Measurements from ENCODE around the gene CUX1.
"Not testable (repeated sequence)": the region's sequence is repeated elsewhere in the genome, so short reads cannot be mapped to it uniquely, and the experiment has no call there.

Gene CUX1

DNA sequence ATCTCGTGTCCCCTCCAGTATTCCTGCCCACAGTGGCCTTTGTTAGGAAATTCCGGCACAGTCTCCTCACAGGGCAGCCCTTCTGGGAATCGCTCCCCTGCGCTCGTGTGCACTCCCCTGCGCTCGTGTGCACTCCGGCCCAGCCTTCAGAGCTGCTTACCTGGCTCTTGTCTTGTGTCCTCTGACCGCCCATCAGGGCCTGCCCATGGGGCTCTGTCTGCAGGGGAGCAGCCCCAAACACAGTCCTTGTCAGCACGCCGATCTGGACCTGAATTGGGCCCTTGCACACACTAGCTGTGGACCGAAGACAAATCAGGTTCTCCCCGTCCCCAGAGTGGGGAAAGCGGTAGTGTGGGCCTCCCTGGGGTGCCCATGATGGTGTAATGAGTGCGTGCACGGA, 179.4 kb downstream of the CUX1 start:
- DNase-seq (ENCODE audit: extremely low read depth in 1 of 2, low read depth in 1 of 2), result no peak

DNA sequence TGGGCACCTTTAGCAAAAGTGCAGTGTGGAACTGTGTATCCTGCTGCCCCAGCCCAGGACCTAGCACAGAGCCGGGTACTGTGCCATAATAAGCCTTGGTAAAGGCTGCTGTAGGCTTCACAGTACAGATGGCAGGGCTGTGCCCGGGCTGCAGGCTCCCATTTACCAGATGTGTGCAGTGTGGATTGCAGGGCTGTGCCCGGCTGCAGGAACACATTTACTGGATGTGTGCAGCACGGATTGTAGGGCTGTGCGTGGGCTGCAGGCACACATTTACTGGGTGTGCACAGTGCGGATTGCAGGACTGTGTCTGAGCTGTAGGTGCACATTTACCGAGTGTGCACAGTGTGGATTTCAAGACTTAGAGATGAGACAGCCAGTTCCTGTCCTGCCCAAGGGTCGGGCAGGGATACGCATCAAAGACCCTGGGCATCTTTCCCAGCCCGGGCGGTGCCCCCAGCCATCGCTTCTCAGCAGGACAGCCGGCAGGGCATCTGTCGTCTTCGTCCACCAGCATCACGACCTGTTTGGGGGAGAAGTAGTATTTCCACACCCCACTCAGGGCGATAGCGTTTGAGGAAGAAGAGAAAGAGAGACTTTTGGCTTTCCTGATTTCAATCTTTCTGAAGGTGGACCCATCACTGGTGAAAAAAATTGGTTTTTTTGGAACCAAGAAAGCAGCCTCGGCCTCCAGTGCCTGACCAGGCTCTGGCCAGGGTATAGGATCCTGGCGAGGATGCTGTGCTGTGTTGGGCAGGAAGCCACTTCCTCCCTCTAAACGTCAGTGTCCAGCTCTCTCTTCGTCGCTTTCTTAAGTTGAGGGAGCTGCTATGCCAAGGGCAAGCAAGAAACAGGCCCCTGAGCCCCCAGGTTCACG, 180.8 kb downstream of the CUX1 start:
- DNase-seq (ENCODE audit: extremely low read depth in 1 of 2, low read depth in 1 of 2), result no peak

DNA sequence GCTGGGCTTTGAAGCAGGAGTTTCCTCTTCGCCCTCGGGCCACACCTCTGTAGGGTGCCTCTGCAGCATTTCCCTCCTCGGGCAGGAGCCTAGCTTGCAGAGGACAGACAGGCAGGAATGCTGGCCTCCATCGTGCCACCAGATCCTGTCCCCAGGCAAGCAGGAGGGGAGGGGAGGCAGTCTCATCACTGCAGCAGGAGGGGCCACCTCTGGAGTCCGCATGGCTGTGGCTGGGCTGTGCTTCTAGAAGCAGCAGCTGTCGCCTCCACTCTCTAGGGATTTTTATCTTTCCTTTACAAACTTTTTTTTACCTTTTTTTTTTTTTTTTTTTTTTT, 181.4 kb downstream of the CUX1 start:
- DNase-seq (ENCODE audit: extremely low read depth in 1 of 2, low read depth in 1 of 2), result no peak

DNA sequence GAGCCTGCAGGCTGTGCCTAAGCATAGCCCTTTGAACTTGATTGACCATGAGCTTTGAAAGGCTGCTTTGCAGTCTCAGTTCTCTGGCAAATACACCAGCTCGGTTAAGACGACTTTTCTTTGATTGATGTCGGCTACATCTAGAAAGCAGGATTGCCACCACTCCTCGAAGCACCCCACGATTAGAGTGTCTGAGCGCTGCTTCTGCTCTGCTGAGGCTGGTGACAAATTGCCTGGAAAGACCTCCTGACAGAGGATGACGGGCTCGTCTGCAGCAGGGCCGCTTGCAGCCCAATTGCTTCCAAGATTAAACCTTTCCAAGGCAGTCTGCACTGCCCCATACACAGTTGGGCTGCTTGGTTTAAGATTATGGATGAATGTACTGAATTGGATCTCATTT, 182.0 kb downstream of the CUX1 start:
- DNase-seq (ENCODE audit: extremely low read depth in 1 of 2, low read depth in 1 of 2), result no peak

DNA sequence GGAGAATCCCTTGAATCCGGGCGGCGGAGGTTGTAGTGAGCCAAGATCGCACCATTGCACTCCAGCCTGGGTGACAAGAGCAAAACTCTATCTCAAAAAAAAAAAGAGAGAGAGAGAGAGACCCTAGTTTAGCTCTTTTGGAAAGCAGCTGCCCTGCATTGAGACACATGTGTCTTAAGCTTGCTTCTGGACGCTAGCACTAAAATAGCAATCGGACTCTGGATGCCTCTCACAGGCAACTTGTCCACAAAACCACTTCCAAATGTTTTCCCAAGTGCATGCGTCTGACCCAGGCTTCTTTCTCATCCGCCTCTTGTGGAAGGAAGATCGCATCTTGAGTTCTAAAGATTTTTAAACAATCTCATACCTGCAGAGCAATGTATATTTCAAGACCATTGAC, 182.7 kb downstream of the CUX1 start:
- DNase-seq (ENCODE audit: extremely low read depth in 1 of 2, low read depth in 1 of 2), result no peak

DNA sequence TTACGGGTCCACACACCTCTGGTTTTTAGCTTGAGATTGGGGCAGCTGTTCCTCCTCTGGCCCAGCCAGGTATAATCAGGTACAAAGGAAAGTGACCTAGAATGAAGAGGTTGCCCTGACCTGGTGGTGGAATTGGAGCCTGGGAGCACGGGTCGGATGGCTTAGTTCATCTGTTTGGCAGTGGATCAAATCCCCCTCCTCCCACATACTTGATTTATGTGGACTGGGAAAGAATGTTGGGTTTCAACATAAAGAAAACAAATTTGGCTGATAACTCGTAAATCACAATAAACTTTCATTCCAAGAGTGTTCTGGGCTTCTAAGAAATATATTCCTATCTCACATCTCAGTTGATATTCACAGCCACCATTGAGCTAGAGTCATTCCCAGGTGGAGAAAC, 186.8 kb downstream of the CUX1 start:
- DNase-seq (ENCODE audit: extremely low read depth in 1 of 2, low read depth in 1 of 2), result no peak

DNA sequence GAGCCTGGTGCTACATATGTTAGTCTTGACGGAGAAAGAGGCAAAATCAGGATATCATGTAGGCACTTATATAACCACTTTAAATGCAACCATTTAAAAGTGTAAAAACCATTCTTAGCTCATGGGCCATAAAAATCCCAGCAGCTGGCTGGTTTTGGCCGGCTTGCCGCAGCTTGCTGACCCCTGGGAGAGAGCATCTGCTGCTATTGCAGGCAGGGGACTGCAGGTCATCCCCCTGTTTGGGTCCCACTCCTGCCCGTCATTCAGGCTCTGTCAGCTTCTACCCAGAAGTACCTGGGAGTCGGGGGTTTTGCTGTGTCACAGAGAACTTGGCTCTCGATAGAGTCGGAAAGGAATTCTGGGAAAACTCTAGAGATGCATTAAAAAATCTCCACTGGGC, 187.4 kb downstream of the CUX1 start:
- no peak for DNase-seq (ENCODE audit: extremely low read depth in 1 of 2, low read depth in 1 of 2)

DNA sequence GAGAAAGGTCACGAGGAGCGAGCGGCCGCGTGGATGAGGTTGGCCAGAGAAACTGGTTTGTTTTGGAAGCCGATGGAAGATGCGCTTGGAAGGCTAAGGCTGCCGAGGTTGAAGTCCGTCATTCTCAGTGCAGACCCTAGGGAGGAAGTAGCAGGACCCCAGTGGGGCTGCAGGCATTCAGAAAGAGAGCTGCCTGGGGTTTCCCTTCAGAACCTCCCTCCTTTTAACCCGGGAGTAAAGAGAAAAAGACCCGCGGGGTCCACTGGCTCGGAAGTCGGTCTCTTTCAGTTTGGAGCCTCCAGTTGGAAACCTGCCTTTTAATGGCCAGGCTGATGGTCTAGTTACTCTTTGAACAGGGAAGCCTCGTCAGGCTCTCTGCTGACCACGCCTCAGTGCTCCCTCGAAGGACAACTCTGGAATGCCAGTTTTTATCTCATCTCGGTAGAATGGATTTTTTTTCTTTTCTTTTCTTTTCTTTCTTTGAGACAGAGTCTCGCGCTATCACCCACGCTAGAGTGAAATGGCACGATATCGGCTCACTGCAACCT, 188.6 kb downstream of the CUX1 start:
- no peak for DNase-seq (ENCODE audit: extremely low read depth in 1 of 2, low read depth in 1 of 2)

DNA sequence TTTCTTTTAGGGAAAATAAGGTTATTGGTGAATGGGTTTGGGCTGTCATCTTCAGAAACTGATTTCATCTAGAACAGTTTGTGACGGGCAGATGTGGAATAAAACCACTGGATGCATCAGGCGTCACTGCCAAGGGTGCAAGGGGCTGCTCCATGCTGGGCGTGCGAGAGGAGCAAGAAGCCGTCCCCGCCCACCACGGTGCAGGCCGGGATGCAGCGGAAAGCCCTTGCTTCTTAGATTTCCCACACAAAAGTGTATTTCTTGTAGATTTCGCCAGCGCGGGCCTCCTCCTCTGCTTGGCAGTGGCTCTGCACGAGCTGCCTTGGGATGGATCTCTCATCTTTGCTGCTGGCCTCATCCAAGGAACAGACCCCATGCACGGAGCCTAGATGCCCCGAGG, 189.3 kb downstream of the CUX1 start:
- no peak for DNase-seq (ENCODE audit: extremely low read depth in 1 of 2, low read depth in 1 of 2)

DNA sequence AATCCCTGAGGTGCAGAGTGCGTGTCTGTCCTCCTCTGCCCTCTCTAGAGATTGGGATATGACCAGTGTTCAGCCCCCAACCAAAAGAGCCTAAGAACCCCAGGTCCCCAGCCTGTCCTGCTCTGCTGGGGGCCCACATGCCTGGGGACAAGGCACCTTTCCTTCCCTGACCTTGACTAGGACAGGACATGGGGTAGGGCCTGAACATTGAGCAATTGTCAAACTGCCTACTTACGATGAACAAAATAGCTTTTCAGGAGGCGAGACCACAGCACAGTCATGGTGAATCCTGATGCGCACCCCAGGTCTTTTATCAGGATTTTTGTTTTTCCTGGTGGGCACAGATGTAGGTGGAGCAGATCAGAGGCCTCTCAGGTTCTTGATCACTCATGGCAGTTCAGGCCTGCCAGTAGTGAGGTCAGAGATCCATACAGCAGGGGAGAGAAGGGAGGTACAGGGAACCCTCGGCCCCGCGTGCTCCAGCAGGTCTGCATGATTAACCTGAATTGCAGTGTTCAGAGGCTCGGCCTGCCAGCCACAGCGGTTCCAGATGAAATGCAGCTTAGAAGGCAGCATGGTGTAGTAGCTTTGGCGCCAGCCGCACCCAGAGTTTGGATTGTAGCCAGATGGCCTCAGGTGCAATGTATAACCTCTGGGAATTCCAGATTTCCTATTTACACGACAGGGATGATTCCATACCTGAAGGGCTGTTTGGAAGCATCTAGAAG, 191.3 kb downstream of the CUX1 start:
- no peak for DNase-seq (ENCODE audit: extremely low read depth in 1 of 2, low read depth in 1 of 2)

DNA sequence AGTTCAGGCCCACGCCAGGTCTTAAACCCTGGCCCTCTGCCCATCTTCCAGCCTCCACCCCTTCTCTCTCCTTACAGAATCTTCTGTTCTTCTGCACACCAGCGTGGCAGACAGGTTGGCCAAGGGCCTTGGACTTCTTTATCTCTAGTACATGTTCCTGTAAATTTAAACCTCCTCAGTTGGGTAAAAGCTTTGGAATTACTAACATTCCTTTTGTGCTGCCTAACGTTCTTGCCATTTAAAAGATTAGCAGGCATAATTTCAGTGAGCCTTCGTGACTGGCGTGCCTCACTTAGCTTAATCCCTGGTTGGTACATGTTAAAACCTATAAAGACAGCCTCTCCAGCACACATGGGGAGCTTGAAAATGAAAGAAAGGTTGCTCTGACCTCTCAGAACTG, 192.2 kb downstream of the CUX1 start:
- no peak for DNase-seq (ENCODE audit: extremely low read depth in 1 of 2, low read depth in 1 of 2)

DNA sequence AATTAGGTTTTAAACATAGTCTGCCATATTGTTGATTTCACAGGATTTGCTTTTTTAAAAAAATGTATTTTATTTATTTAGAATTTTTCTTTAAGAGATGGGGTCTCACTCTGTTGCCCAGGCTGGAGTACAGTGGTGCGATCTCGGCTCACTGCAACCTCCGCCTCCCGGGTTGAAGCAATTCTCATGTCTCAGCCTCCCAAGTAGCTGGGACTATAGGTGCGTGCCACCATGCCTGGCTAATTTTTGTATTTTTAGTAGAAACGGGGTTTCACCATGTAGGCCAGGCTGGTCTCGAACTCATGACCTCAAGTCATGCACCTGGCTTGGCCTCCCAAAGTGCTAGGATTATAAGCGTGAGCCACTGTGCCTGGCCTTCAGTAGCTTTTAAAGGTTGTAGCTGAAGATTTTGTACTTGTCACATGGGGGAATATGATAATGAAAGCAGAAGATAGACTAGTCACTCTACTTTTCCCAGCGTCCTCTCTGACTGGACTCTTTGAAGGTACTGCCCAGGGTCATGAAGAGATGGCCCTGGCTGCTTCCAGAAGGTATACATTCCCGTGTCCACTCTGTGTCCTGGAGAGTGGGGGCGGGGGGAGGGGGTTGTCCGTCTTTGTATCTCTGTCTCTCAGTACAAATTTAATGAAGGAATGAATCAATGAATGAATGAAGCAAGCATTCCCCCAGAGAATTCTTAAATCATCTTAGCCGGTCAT, 194.8 kb downstream of the CUX1 start:
- DNase-seq (ENCODE audit: extremely low read depth in 1 of 2, low read depth in 1 of 2), result not testable (repeated sequence)

DNA sequence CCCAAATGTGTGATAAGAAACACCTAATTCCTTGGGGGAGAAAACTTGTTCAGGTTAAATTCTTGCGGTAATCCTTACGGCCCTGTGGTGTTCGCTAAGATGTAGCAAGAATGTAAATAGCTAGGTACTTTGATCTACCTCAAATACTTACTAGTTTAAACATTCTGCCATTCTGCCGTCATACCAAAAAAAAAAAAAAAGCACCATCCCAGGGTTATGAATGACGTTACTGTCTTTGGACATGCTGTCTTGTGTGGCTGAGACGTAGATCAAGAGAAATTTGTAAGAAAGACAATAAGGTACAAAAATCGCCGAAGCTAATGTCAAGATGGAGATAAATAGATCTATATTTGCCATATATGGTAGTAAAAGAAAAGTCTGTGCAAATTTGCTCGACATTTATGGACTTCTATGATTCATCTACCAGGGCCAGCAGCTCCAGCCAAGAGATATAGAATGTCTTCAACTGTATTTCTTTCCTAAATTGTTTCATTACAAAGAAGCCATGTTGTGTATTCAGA, 195.6 kb downstream of the CUX1 start:
- DNase-seq (ENCODE audit: extremely low read depth in 1 of 2, low read depth in 1 of 2), result no peak

DNA sequence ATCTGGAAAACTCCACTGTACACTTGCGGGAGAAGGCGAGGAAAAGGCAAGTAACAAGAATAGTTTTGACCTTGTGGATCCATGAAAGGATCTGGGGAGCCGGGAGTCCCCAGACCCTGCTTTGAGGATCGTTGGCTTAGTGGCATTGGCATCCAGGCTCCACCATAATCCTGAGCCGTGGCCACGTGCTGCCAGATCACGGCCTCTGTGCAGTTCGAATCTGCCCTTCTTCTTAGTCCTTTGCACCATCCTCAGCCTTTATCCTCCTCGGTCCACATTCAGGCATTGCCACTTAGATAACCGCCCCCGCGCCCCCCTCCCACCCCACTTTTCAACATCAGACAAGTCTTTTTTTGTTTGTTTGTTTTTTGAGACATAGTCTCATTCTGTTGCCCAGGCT, 201.4 kb downstream of the CUX1 start:
- DNase-seq (ENCODE audit: extremely low read depth in 1 of 2, low read depth in 1 of 2), result no peak

DNA sequence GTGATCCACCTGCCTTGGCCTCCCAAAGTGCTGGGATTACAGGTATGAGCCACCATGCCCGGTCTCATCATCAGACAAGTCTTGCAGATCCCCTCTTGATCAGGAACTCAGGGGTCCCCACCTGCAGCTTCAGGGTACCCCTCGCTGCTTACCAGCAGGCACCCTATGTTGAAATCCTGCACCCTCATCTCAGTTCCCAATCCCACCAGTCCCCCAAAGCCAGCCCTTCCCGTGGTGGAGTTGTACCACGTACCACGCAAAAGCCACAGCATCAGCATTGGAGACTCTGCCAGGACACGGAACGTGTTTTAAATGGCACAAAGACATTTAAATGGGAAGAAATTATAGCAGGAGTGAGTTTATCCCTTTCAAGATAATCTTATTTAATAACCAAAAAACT, 202.0 kb downstream of the CUX1 start:
- DNase-seq (ENCODE audit: extremely low read depth in 1 of 2, low read depth in 1 of 2), result no peak

DNA sequence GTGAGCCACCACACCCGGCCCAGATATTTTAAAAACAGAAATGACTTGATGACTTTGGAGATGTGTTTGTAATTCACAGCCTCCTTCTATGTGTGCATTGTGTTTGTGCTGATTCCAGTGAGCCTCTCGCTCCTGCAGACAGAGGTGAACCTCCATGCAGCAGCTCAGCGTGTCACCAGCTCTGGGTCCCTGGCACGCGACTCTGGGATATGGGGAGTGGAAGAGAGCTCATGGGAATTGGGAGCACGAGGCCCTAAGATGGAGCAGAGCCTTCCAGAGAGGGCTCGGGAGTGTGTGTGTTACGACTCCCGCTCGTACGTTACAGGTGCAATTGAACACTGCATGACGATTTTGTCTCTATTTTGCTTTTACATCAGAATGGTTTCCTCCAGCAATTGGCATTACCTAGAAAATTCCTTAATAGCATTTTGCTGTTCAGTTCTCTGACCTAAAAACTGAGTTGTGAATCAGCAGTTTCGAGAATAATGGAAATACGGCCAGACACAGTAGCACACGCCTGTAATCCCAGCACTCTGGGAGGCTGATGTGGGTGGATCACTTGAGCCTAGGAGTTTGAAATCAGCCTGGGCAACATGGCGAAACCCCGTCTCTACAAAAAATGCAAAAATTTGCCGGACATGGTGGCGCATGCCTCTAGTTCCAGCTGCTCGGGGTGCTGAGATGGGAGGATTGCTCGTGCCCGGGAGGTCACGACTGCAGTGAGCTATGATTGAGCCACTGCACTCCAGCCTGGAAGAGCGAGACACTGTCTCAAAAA, 204.6 kb downstream of the CUX1 start:
- DNase-seq (ENCODE audit: extremely low read depth in 1 of 2, low read depth in 1 of 2), result no peak

DNA sequence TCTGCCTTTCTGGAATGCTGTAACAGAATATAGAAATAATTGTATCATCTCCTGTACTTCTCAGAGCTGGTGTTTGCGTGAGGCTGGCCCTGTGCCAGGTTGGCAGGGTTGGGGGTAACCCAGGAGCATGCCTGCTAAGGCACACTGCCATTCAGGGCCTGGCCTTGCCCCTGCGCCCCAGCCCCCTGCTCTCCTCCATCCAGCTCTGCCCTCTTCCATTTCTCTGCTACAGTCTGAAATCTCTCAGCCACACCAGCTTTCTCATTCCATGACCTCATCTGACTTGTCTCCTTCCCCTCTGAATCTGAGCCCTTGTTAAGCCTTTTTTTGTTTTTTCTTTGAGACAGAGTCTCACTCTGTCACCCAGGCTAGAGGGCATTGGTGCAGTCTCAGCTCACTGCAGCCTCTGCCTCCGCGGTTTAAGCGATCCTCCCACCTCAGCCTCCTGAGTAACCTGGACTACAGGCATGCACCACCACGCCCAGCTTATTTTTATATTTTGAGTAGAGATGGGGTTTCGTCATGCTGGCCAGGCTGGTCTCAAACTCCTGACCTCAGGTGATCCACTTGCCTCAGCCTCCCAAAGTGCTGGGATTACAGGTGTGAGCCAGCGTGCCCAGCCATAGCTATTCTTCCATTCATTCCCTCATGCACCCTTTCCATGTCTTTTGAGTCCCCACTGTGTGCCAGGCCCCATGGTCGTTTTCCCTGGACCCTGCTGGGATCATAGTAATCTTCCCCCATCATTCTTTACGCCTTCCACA, 206.8 kb downstream of the CUX1 start:
- DNase-seq (ENCODE audit: extremely low read depth in 1 of 2, low read depth in 1 of 2), result no peak

DNA sequence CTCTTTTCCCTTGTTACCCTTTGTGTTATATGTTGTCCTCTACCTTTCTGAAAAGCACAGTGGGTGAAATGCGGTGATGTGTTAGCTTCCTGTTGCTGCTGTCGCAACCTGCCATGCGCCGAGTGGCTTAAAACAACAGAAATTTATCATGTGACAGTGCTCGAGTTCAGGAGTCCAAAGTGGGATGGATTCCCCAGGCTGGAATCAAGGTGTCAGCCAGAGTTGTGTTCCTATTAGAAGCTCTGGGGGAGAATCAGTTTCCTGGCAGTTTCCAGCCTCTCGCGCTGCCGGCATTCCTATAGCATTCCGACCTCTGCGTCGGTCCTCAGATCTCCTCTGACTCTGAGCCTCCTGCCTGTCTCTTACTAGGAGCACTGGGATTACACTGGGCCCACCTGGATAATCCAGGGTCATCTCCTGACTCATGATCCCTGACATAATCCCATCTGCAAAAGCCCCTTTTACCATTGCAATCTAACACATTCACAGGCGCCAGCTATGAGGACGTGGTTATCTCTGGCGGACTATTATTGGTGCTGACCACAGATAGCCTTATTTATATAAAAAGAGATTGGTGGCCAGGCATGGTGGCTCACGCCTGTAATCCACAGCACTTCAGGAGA, 207.5 kb downstream of the CUX1 start:
- no peak for DNase-seq (ENCODE audit: extremely low read depth in 1 of 2, low read depth in 1 of 2)

DNA sequence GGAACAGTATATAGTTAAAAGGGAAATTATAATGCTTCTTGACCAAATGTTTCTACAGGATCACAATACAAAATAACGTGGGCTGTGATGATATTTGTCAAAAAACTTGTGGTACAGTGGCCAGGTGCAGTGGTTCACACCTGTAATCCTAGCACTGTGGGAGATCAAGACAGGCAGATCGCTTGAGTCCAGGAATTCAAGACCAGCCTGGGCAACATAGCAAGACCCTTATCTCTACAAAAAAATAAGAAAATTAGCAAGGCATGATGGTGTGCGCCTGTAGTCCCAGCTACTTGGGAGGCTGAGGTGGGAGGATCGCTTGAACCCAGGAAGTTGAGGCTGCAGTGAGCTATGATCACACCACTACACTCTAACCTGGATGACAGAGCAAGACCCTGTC, 208.4 kb downstream of the CUX1 start:
- not testable (repeated sequence) for DNase-seq (ENCODE audit: extremely low read depth in 1 of 2, low read depth in 1 of 2)

Data from stimulated activated CD8-positive, alpha-beta memory T cell treated with anti-CD3 and anti-CD28 coated beads, Interleukin-7, amount 100 ng/mL, for 48 hours (primary cell).